Neural progenitor cell (in vitro differentiated cells): Measurements from ENCODE around the gene SLC38A8. TPM values are rescaled to one million over a fixed set of nuclear protein-coding genes. Genes with fewer than 3 reads are reported as not detected.

Experiments
- DNase-seq: peaks from one replicate; pipeline ENCODE4 v3.0.0-alpha.2; 2016; ENCODE audit warnings: low spot score
- H2AFZ ChIP-seq: fragments of 200-600 bp; sonication (generic); replicated peaks from 2 replicates; pipeline ENCODE4 v1.6.1; 2016; ENCODE audit warnings: antibody characterized with exemption
- H3F3A ChIP-seq: fragments of 200-600 bp; sonication (generic); 2 replicates; pipeline ENCODE4 v1.6.1; 2016; ENCODE audit warnings: antibody characterized with exemption, low read depth
- H3K27ac ChIP-seq: fragments of 200-600 bp; sonication (generic); 2 replicates; pipeline ENCODE4 v1.5.1; 2016; ENCODE audit warnings: mild to moderate bottlenecking
- H3K27me3 ChIP-seq: fragments of 200-600 bp; sonication (generic); 2 replicates; pipeline ENCODE4 v1.6.1; 2016; ENCODE audit warnings: mild to moderate bottlenecking, moderate library complexity
- H3K36me3 ChIP-seq: fragments of 200-600 bp; sonication (generic); 2 replicates; pipeline ENCODE4 v1.5.1; 2016
- H3K4me1 ChIP-seq: fragments of 200-600 bp; sonication (generic); 2 replicates; pipeline ENCODE4 v1.6.1; 2016; ENCODE audit warnings: mixed run types
- H3K4me2 ChIP-seq: fragments of 200-600 bp; sonication (generic); 2 replicates; pipeline ENCODE4 v1.6.1; 2016
- H3K4me3 ChIP-seq: fragments of 200-600 bp; sonication (generic); 2 replicates; pipeline ENCODE4 v1.5.1; 2016
- H3K79me2 ChIP-seq: fragments of 200-600 bp; sonication (generic); 2 replicates; pipeline ENCODE4 v1.6.1; 2016; ENCODE audit warnings: low read depth
- H3K9ac ChIP-seq: fragments of 200-600 bp; sonication (generic); 2 replicates; pipeline ENCODE4 v1.6.1; 2016
- H3K9me3 ChIP-seq: fragments of 200-600 bp; sonication (generic); 2 replicates; pipeline ENCODE4 v1.5.1; 2016; ENCODE audit warnings: low read depth
- H4K20me1 ChIP-seq: fragments of 200-600 bp; sonication (generic); 2 replicates; pipeline ENCODE4 v1.6.1; 2016; ENCODE audit warnings: low read depth
- H3K27ac Mint-ChIP-seq: 3 replicates; pipeline ENCODE4 v1.8.0; 2021; ENCODE audit warnings: mixed read lengths
- H3K27me3 Mint-ChIP-seq: 2 replicates; pipeline ENCODE4 v1.8.0; 2022; ENCODE audit warnings: low read depth, mild to moderate bottlenecking, inconsistent platforms, moderate library complexity, mixed read lengths; ENCODE audit not compliant: insufficient read depth
- H3K36me3 Mint-ChIP-seq: 3 replicates; pipeline ENCODE4 v1.8.0; 2021; ENCODE audit warnings: mixed read lengths
- H3K4me1 Mint-ChIP-seq: 3 replicates; pipeline ENCODE4 v1.8.0; 2021; ENCODE audit warnings: mixed read lengths
- H3K4me3 Mint-ChIP-seq: 3 replicates; pipeline ENCODE4 v1.8.0; 2021; ENCODE audit warnings: mild to moderate bottlenecking, moderate library complexity, mixed read lengths
- H3K9me3 Mint-ChIP-seq: 3 replicates; pipeline ENCODE4 v1.8.0; 2020; ENCODE audit warnings: mixed read lengths
- CTCF ChIP-seq: fragments of 200-600 bp; sonication (generic); IDR thresholded peaks from 2 replicates; pipeline ENCODE4 v1.5.1; 2017; ENCODE audit warnings: antibody characterized with exemption, mild to moderate bottlenecking
- EZH2 ChIP-seq: fragments of 200-600 bp; sonication (generic); IDR thresholded peaks from 2 replicates; pipeline ENCODE4 v1.6.1; 2017; ENCODE audit warnings: antibody characterized with exemption, mild to moderate bottlenecking, moderate library complexity
- EZH2phosphoT487 ChIP-seq: fragments of 200-600 bp; sonication (generic); IDR thresholded peaks from 2 replicates; pipeline ENCODE4 v1.6.1; 2017; ENCODE audit warnings: antibody characterized with exemption
- total RNA-seq: library from RNA; depleted of rRNA; stranded (reverse); fragments of >200 nt; gene quantifications from 2 replicates; pipeline ENCODE4 v1.2.3, GENCODE V29; 2015; ENCODE audit warnings: low replicate concordance

Gene SLC38A8
- total RNA-seq, 1 donor from 2014 or later = not detected

- no peaks in the 10 kb centered on the region for H3K79me2 ChIP-seq
- Mint-ChIP-seq H3K9me3 (no peaks in the 10 kb centered on the region), H3K36me3 (peaks cover 19% of the 10 kb centered on the region), H3K27me3 (no peaks in the 10 kb centered on the region), H3K27ac (no peak overlapping the region), H3K4me1 (peaks cover 10% of the 10 kb centered on the region), H3K4me3 (no peak overlapping the region)
- H4K20me1 ChIP-seq = no peaks in the 10 kb centered on the region
- TF ChIP-seq EZH2phosphoT487 = no peak
- no peak for TF ChIP-seq CTCF
- no peak for TF ChIP-seq EZH2
- H3K27ac ChIP-seq = no peak overlapping the region
- peaks cover 4% of the 10 kb centered on the region for H3K36me3 ChIP-seq
- no peak overlapping the region for H3K9ac ChIP-seq
- H3K4me1 ChIP-seq = peaks cover 3% of the 10 kb centered on the region
- H2AFZ ChIP-seq = no peak overlapping the region
- H3K4me2 ChIP-seq = no peak overlapping the region
- no peak overlapping the region for H3K4me3 ChIP-seq
- H3K27me3 ChIP-seq = no peaks in the 10 kb centered on the region
- no peaks in the 10 kb centered on the region for H3K9me3 ChIP-seq
- peaks cover 21% of the 10 kb centered on the region for H3F3A ChIP-seq
- DNase-seq = no peak
These were observed 21.4 kb upstream of the SLC38A8 start for GRCh38 chr16:84063980-84064379.

- no peak overlapping the region for H3K27ac ChIP-seq
These were observed 20.4 kb upstream of the SLC38A8 start for GRCh38 chr16:84062734-84063640.

GRCh38 chr16:84061236-84061819 is 18.7 kb upstream of the SLC38A8 start:
- no peak overlapping the region for H2AFZ ChIP-seq
- DNase-seq = no peak
- H3K27ac ChIP-seq = no peak overlapping the region
- no peaks in the 10 kb centered on the region for H3K27me3 ChIP-seq
- TF ChIP-seq EZH2phosphoT487 (no peak), EZH2 (no peak), CTCF (no peak)
- Mint-ChIP-seq H3K27me3 (no peaks in the 10 kb centered on the region), H3K36me3 (peaks cover 24% of the 10 kb centered on the region), H3K4me3 (no peak overlapping the region), H3K9me3 (no peaks in the 10 kb centered on the region), H3K27ac (no peak overlapping the region), H3K4me1 (peaks cover 10% of the 10 kb centered on the region)
- peaks cover 4% of the 10 kb centered on the region for H3K36me3 ChIP-seq
- H4K20me1 ChIP-seq = no peaks in the 10 kb centered on the region
- peaks cover 16% of the 10 kb centered on the region for H3F3A ChIP-seq
- H3K4me3 ChIP-seq = no peak overlapping the region
- H3K9me3 ChIP-seq = no peaks in the 10 kb centered on the region
- H3K79me2 ChIP-seq = no peaks in the 10 kb centered on the region
- peaks cover 3% of the 10 kb centered on the region for H3K4me1 ChIP-seq
- no peak overlapping the region for H3K9ac ChIP-seq
- H3K4me2 ChIP-seq = no peak overlapping the region

More at GRCh38 chr16:84062734-84063640, 20.4 kb upstream of the SLC38A8 start:
- peak overlapping the region; percentile 45 for H2AFZ ChIP-seq
- no peak overlapping the region for H3K4me3 ChIP-seq
- TF ChIP-seq EZH2phosphoT487 (no peak), CTCF (peak; percentile 99)
- DNase-seq = peak; percentile 92
- Mint-ChIP-seq H3K4me1 (peaks cover 10% of the 10 kb centered on the region), H3K36me3 (peaks cover 21% of the 10 kb centered on the region), H3K27ac (no peak overlapping the region), H3K27me3 (no peaks in the 10 kb centered on the region), H3K9me3 (no peaks in the 10 kb centered on the region), H3K4me3 (no peak overlapping the region)
- peaks cover 3% of the 10 kb centered on the region for H3K4me1 ChIP-seq
- H3K9ac ChIP-seq = no peak overlapping the region
- H3K4me2 ChIP-seq = no peak overlapping the region
- H3K27me3 ChIP-seq = no peaks in the 10 kb centered on the region
- peaks cover 4% of the 10 kb centered on the region for H3K36me3 ChIP-seq
- H3F3A ChIP-seq = peaks cover 21% of the 10 kb centered on the region
- H4K20me1 ChIP-seq = no peaks in the 10 kb centered on the region
- no peaks in the 10 kb centered on the region for H3K79me2 ChIP-seq
- no peaks in the 10 kb centered on the region for H3K9me3 ChIP-seq
